Activated naive CD8-positive, alpha-beta T cell treated with anti-CD3 and anti-CD28 coated beads, Interleukin-2, amount 50 U/mL, for 24 hours (primary cell): ENCODE data around the gene GPR84.

Experiments
- ATAC-seq: fragments of 150-1000 bp; cut with Tn5 transposase; one replicate; pipeline ENCODE4 v1.10.0; 2021
- DNase-seq: peaks from one replicate; pipeline ENCODE4 v3.0.0; 2021
- H3K27ac Mint-ChIP-seq: one replicate; pipeline ENCODE4 v1.8.0; 2021; ENCODE audit warnings: mild to moderate bottlenecking, mixed read lengths
- H3K27me3 Mint-ChIP-seq: one replicate; pipeline ENCODE4 v1.8.0; 2021; ENCODE audit warnings: mixed read lengths
- H3K36me3 Mint-ChIP-seq: one replicate; pipeline ENCODE4 v1.8.0; 2021; ENCODE audit warnings: low read depth, mixed read lengths
- H3K4me1 Mint-ChIP-seq: one replicate; pipeline ENCODE4 v1.8.0; 2021; ENCODE audit warnings: mixed read lengths
- H3K4me3 Mint-ChIP-seq: one replicate; pipeline ENCODE4 v1.8.0; 2021; ENCODE audit warnings: mild to moderate bottlenecking, moderate library complexity, mixed read lengths
- H3K9me3 Mint-ChIP-seq: one replicate; pipeline ENCODE4 v1.8.0; 2021; ENCODE audit warnings: mixed read lengths

The GPR84 gene

GRCh38 chr12:54364413-54364812 lies at the start of gene GPR84:
Gene GPR84, minus strand, starts transcription at chr12:54364486. Its CDS starts 635 bp downstream, at chr12:54363851.
- ATAC-seq (peak; percentile 34), DNase-seq (no peak)
- peak within 1 kb of the TSS; percentile 33 for H3K27ac Mint-ChIP-seq
- H3K9me3 Mint-ChIP-seq, result no peaks in the 10 kb centered on the region
- no peaks in the 10 kb centered on the region for H3K36me3 Mint-ChIP-seq
- peaks cover 33% of the 10 kb centered on the region for H3K4me1 Mint-ChIP-seq
- peak within 1 kb of the TSS; percentile 25 for H3K4me3 Mint-ChIP-seq
- H3K27me3 Mint-ChIP-seq, result no peaks in the 10 kb centered on the region

- Mint-ChIP-seq H3K27ac (peak overlapping the region; percentile 81), H3K27me3 (no peaks in the 10 kb centered on the region), H3K36me3 (peaks cover 11% of the 10 kb centered on the region), H3K4me1 (peaks cover 69% of the 10 kb centered on the region), H3K4me3 (peak overlapping the region; percentile 60), H3K9me3 (no peaks in the 10 kb centered on the region)
- DNase-seq (peak; percentile 73), ATAC-seq (peak; percentile 71)
These were observed 49.3 kb upstream of the GPR84 start for GRCh38 chr12:54413284-54414190.

GRCh38 chr12:54412786-54413185 lies 48.5 kb upstream of the GPR84 start:
- DNase-seq (no peak), ATAC-seq (no peak)
- peak overlapping the region; percentile 60 for H3K4me3 Mint-ChIP-seq
- H3K27me3 Mint-ChIP-seq, result no peaks in the 10 kb centered on the region
- H3K4me1 Mint-ChIP-seq, result peaks cover 66% of the 10 kb centered on the region
- peak overlapping the region; percentile 81 for H3K27ac Mint-ChIP-seq
- H3K9me3 Mint-ChIP-seq, result no peaks in the 10 kb centered on the region
- peaks cover 11% of the 10 kb centered on the region for H3K36me3 Mint-ChIP-seq

- peak overlapping the region; percentile 60 for H3K4me3 Mint-ChIP-seq
- peak overlapping the region; percentile 81 for H3K27ac Mint-ChIP-seq
- DNase-seq, result no peak
- no peak for ATAC-seq
- peaks cover 62% of the 10 kb centered on the region for H3K4me1 Mint-ChIP-seq
- peaks cover 11% of the 10 kb centered on the region for H3K36me3 Mint-ChIP-seq
- no peaks in the 10 kb centered on the region for H3K9me3 Mint-ChIP-seq
- H3K27me3 Mint-ChIP-seq, result no peaks in the 10 kb centered on the region
These were observed 48.1 kb upstream of the GPR84 start for GRCh38 chr12:54412348-54412747.

- Mint-ChIP-seq H3K27ac (peak overlapping the region; percentile 81), H3K4me1 (peaks cover 56% of the 10 kb centered on the region), H3K36me3 (peaks cover 17% of the 10 kb centered on the region), H3K4me3 (peak overlapping the region; percentile 10), H3K27me3 (no peaks in the 10 kb centered on the region), H3K9me3 (no peaks in the 10 kb centered on the region)
- ATAC-seq, result peak; percentile 76
- DNase-seq, result peak; percentile 67
These were observed 47.3 kb upstream of the GPR84 start for GRCh38 chr12:54411391-54412241.

- no peak overlapping the region for H3K4me3 Mint-ChIP-seq
- H3K27ac Mint-ChIP-seq, result no peak overlapping the region
These were observed 45.0 kb upstream of the GPR84 start for GRCh38 chr12:54409267-54409666.

GRCh38 chr12:54407183-54407905 lies 43.1 kb upstream of the GPR84 start:
- DNase-seq, result no peak
- H3K36me3 Mint-ChIP-seq, result peaks cover 25% of the 10 kb centered on the region
- H3K4me1 Mint-ChIP-seq, result peaks cover 21% of the 10 kb centered on the region
- no peaks in the 10 kb centered on the region for H3K9me3 Mint-ChIP-seq
- no peak for ATAC-seq
- H3K4me3 Mint-ChIP-seq, result no peak overlapping the region
- H3K27ac Mint-ChIP-seq, result no peak overlapping the region
- no peaks in the 10 kb centered on the region for H3K27me3 Mint-ChIP-seq

More at GRCh38 chr12:54409267-54409666, 45.0 kb upstream of the GPR84 start:
- no peak for ATAC-seq
- H3K27me3 Mint-ChIP-seq, result no peaks in the 10 kb centered on the region
- H3K4me1 Mint-ChIP-seq, result peaks cover 40% of the 10 kb centered on the region
- no peak for DNase-seq
- H3K36me3 Mint-ChIP-seq, result peaks cover 26% of the 10 kb centered on the region
- no peaks in the 10 kb centered on the region for H3K9me3 Mint-ChIP-seq

- DNase-seq, result no peak
- Mint-ChIP-seq H3K36me3 (peaks cover 27% of the 10 kb centered on the region), H3K4me3 (no peak overlapping the region), H3K9me3 (no peaks in the 10 kb centered on the region), H3K27ac (no peak overlapping the region), H3K4me1 (peaks cover 6% of the 10 kb centered on the region), H3K27me3 (no peaks in the 10 kb centered on the region)
- ATAC-seq, result no peak
These were observed 41.3 kb upstream of the GPR84 start for GRCh38 chr12:54405573-54405972.

GRCh38 chr12:54405106-54405505 lies 40.8 kb upstream of the GPR84 start:
- peaks cover 6% of the 10 kb centered on the region for H3K4me1 Mint-ChIP-seq
- H3K36me3 Mint-ChIP-seq, result peaks cover 27% of the 10 kb centered on the region
- ATAC-seq (no peak), DNase-seq (no peak)
- H3K27me3 Mint-ChIP-seq, result no peaks in the 10 kb centered on the region
- no peak overlapping the region for H3K27ac Mint-ChIP-seq
- no peak overlapping the region for H3K4me3 Mint-ChIP-seq
- H3K9me3 Mint-ChIP-seq, result no peaks in the 10 kb centered on the region

GRCh38 chr12:54404061-54405004 lies 40.0 kb upstream of the GPR84 start:
- Mint-ChIP-seq H3K4me3 (no peak overlapping the region), H3K27ac (no peak overlapping the region), H3K4me1 (peaks cover 6% of the 10 kb centered on the region), H3K36me3 (peaks cover 30% of the 10 kb centered on the region), H3K27me3 (no peaks in the 10 kb centered on the region), H3K9me3 (no peaks in the 10 kb centered on the region)
- no peak for ATAC-seq
- peak; percentile 70 for DNase-seq

- H3K36me3 Mint-ChIP-seq, result peaks cover 28% of the 10 kb centered on the region
- no peak for DNase-seq
- H3K4me1 Mint-ChIP-seq, result peaks cover 4% of the 10 kb centered on the region
- ATAC-seq, result no peak
- no peaks in the 10 kb centered on the region for H3K27me3 Mint-ChIP-seq
- H3K27ac Mint-ChIP-seq, result no peak overlapping the region
- no peak overlapping the region for H3K4me3 Mint-ChIP-seq
- no peaks in the 10 kb centered on the region for H3K9me3 Mint-ChIP-seq
These were observed 36.8 kb upstream of the GPR84 start for GRCh38 chr12:54401119-54401518.

GRCh38 chr12:54398995-54399793 lies 34.9 kb upstream of the GPR84 start:
- Mint-ChIP-seq H3K4me1 (peaks cover 7% of the 10 kb centered on the region), H3K27me3 (no peaks in the 10 kb centered on the region), H3K4me3 (no peak overlapping the region), H3K27ac (no peak overlapping the region), H3K36me3 (peaks cover 24% of the 10 kb centered on the region), H3K9me3 (no peaks in the 10 kb centered on the region)
- ATAC-seq, result peak; percentile 85
- DNase-seq, result peak; percentile 88

- no peak overlapping the region for H3K27ac Mint-ChIP-seq
These were observed 33.9 kb upstream of the GPR84 start for GRCh38 chr12:54398218-54398617.

More at GRCh38 chr12:54398218-54398617, 33.9 kb upstream of the GPR84 start:
- Mint-ChIP-seq H3K36me3 (peaks cover 24% of the 10 kb centered on the region), H3K4me3 (no peak overlapping the region), H3K27me3 (no peaks in the 10 kb centered on the region), H3K9me3 (no peaks in the 10 kb centered on the region), H3K4me1 (peaks cover 13% of the 10 kb centered on the region)
- ATAC-seq (no peak), DNase-seq (no peak)
